H1 (cell line): Measurements from ENCODE around the gene PRKCH. TPM values are rescaled to one million over a fixed set of nuclear protein-coding genes. Genes with fewer than 3 reads are reported as not detected.

Experiments
- CTCF ChIA-PET: fragments of 300-600 bp; sonication (Branson Sonifier 250); formaldehyde crosslinking; loops from one replicate; lab custom pipeline; 2021; ENCODE audit not compliant: partially characterized antibody; lab: Charles Lee
- POLR2A ChIA-PET: fragments of 300-600 bp; sonication (Branson Sonifier 250); formaldehyde crosslinking; loops from one replicate; lab custom pipeline; 2021; ENCODE audit warnings: inconsistent platforms; ENCODE audit not compliant: partially characterized antibody; lab: Charles Lee
- DNase-seq, 2 experiments: peaks; one replicate each; pipeline versions ENCODE4 v3.0.0 to v3.0.0-alpha.2; 2010 to 2022; ENCODE audit warnings: low spot score in 2 of 2, low read depth in 1 of 2, mixed read lengths in 1 of 2
- FAIRE-seq: peaks from 2 replicates; lab custom pipeline; 2011; peaks lifted over from hg19 to GRCh38; lab: Jason Lieb, UNC
- H2AFZ ChIP-seq: 2 replicates; pipeline ENCODE4 v1.8.1; 2012; ENCODE audit warnings: low read length, inconsistent platforms
- H2AK5ac ChIP-seq: 2 replicates; pipeline ENCODE4 v1.6.1; 2013; ENCODE audit warnings: low read depth, low read length
- H2BK120ac ChIP-seq: replicated peaks from 2 replicates; pipeline ENCODE3; 2013; ENCODE audit warnings: low read depth, low read length, inconsistent platforms
- H2BK12ac ChIP-seq: 2 replicates; pipeline ENCODE4 v1.6.1; 2013; ENCODE audit warnings: low read depth, low read length
- H2BK15ac ChIP-seq: 2 replicates; pipeline ENCODE4 v1.6.1; 2013; ENCODE audit warnings: low read length
- H2BK20ac ChIP-seq: 2 replicates; pipeline ENCODE4 v1.6.1; 2013; ENCODE audit warnings: low read length
- H2BK5ac ChIP-seq: 2 replicates; pipeline ENCODE4 v1.6.1; 2013; ENCODE audit warnings: low read depth, low read length
- H3K14ac ChIP-seq: 2 replicates; pipeline ENCODE4 v1.6.1; 2013; ENCODE audit warnings: inconsistent platforms; ENCODE audit not compliant: insufficient read length
- H3K18ac ChIP-seq: 2 replicates; pipeline ENCODE4 v1.6.1; 2013; ENCODE audit warnings: low read length; ENCODE audit errors: extremely low read depth
- H3K23ac ChIP-seq: 2 replicates; pipeline ENCODE4 v1.6.1; 2013; ENCODE audit warnings: inconsistent platforms; ENCODE audit not compliant: insufficient read length
- H3K23me2 ChIP-seq: 2 replicates; pipeline ENCODE4 v1.6.1; 2013; ENCODE audit warnings: low read depth, low read length
- H3K27ac ChIP-seq: 2 replicates; pipeline ENCODE4 v1.6.1; 2011; ENCODE audit warnings: low read depth, low read length, inconsistent platforms
- H3K27me3 ChIP-seq, 4 experiments: replicated peaks in 1 of 4; 1 replicate in 1 of 4; 2 replicates in 3 of 4; pipeline versions ENCODE4 v1.6.1 to v1.8.1; 2011 to 2013; ENCODE audit warnings: low read length in 3 of 4, mild to moderate bottlenecking in 3 of 4, inconsistent platforms in 2 of 4, mixed read lengths in 2 of 4, moderate library complexity in 1 of 4; ENCODE audit not compliant: control insufficient read depth in 3 of 4, insufficient read depth in 3 of 4; ENCODE audit errors: extremely low read depth in 1 of 4
- H3K36me3 ChIP-seq, 4 experiments: 2 replicates each; pipeline versions ENCODE4 v1.6.1 to v1.8.1; 2011 to 2013; ENCODE audit warnings: mild to moderate bottlenecking in 4 of 4, low read length in 3 of 4, moderate library complexity in 2 of 4, control low read depth in 1 of 4, inconsistent platforms in 1 of 4; ENCODE audit not compliant: insufficient read depth in 4 of 4, control insufficient read depth in 2 of 4
- H3K4ac ChIP-seq: replicated peaks from 2 replicates; pipeline ENCODE3; 2013; ENCODE audit warnings: low read length, low read depth, mixed read lengths, inconsistent platforms; ENCODE audit not compliant: insufficient read length
- H3K4me1 ChIP-seq, 4 experiments: replicated peaks in 1 of 4; 1 replicate in 1 of 4; 2 replicates in 3 of 4; pipeline versions ENCODE4 v1.6.1 to v1.8.1; 2011 to 2013; ENCODE audit warnings: low read length in 3 of 4, inconsistent platforms in 2 of 4, mixed read lengths in 1 of 4; ENCODE audit not compliant: insufficient read depth in 4 of 4, control insufficient read depth in 3 of 4
- H3K4me2 ChIP-seq, 2 experiments: 2 replicates each; pipeline versions ENCODE4 v1.6.1 to v1.8.1; 2011 to 2013; ENCODE audit warnings: low read depth in 2 of 2, low read length in 2 of 2, control low read depth in 1 of 2, inconsistent platforms in 1 of 2, mild to moderate bottlenecking in 1 of 2; ENCODE audit not compliant: insufficient read depth in 1 of 2
- H3K4me3 ChIP-seq, 4 experiments: fragments of 200-600, 300-600 bp in 1 of 4; sonication (generic), shearing (Covaris generic), sonication (Bioruptor Twin) in 1 of 4; 2 replicates each; pipeline versions ENCODE4 v1.5.1 to v1.8.1; 2011 to 2016; ENCODE audit warnings: low read length in 4 of 4, low read depth in 3 of 4, control low read depth in 2 of 4, inconsistent platforms in 2 of 4, mild to moderate bottlenecking in 2 of 4, mixed read lengths in 1 of 4, moderate library complexity in 1 of 4; ENCODE audit not compliant: insufficient read depth in 2 of 4; ENCODE audit errors: extremely low read depth in 1 of 4
- H3K56ac ChIP-seq: replicated peaks from 2 replicates; pipeline ENCODE3; 2013; ENCODE audit warnings: low read depth, mild to moderate bottlenecking, mixed read lengths, low read length, inconsistent platforms; ENCODE audit not compliant: insufficient read length
- H3K79me1 ChIP-seq: 2 replicates; pipeline ENCODE4 v1.6.1; 2013; ENCODE audit warnings: low read depth, low read length, control low read depth
- H3K79me2 ChIP-seq, 2 experiments: 2 replicates each; pipeline versions ENCODE4 v1.6.1 to v1.8.1; 2012 to 2013; ENCODE audit warnings: low read length in 2 of 2, mild to moderate bottlenecking in 2 of 2, inconsistent platforms in 1 of 2; ENCODE audit not compliant: insufficient read depth in 2 of 2, control insufficient read depth in 1 of 2
- H3K9ac ChIP-seq, 4 experiments: replicated peaks in 1 of 4; 1 replicate in 1 of 4; 2 replicates in 3 of 4; pipeline versions ENCODE4 v1.6.1 to v1.8.1; 2011 to 2013; ENCODE audit warnings: low read depth in 3 of 4, low read length in 3 of 4, control low read depth in 2 of 4, mild to moderate bottlenecking in 2 of 4, moderate library complexity in 2 of 4, inconsistent platforms in 1 of 4; ENCODE audit errors: extremely low read depth in 1 of 4
- H3K9me3 ChIP-seq, 2 experiments: 2 replicates each; pipeline versions ENCODE4 v1.6.1 to v1.8.1; 2012 to 2013; ENCODE audit warnings: mild to moderate bottlenecking in 2 of 2, moderate library complexity in 2 of 2, control low read depth in 1 of 2, inconsistent platforms in 1 of 2, low read depth in 1 of 2, low read length in 1 of 2, mixed read lengths in 1 of 2; ENCODE audit not compliant: insufficient read depth in 2 of 2
- H4K20me1 ChIP-seq, 2 experiments: replicated peaks in 1 of 2; 2 replicates each; pipeline versions ENCODE3 to v1.8.1; 2011 to 2013; ENCODE audit warnings: inconsistent platforms in 2 of 2, low read length in 2 of 2, mild to moderate bottlenecking in 1 of 2; ENCODE audit not compliant: insufficient read depth in 2 of 2, control insufficient read depth in 1 of 2
- H4K5ac ChIP-seq: 2 replicates; pipeline ENCODE4 v1.6.1; 2013; ENCODE audit warnings: low read length, low read depth, mixed read lengths, inconsistent platforms; ENCODE audit not compliant: insufficient read length
- H4K8ac ChIP-seq: 2 replicates; pipeline ENCODE4 v1.8.0; 2013; ENCODE audit warnings: mild to moderate bottlenecking, moderate library complexity, low read length, inconsistent platforms; ENCODE audit not compliant: insufficient read depth; ENCODE audit errors: extremely low read depth
- H4K91ac ChIP-seq: replicated peaks from 2 replicates; pipeline ENCODE3; 2013; ENCODE audit warnings: low read length, mixed read lengths, inconsistent platforms; ENCODE audit not compliant: insufficient read length
- ASH2L ChIP-seq: fragments of 200-600, 300-600 bp; sonication (generic); IDR thresholded peaks from one replicate; pipeline ENCODE4 v1.7.1; 2017; ENCODE audit warnings: low read length
- BACH1 ChIP-seq: IDR thresholded peaks from 2 replicates; pipeline ENCODE4 v1.6.1; 2012; ENCODE audit warnings: low read length, improper control_type of control experiment
- CREB1 ChIP-seq: IDR thresholded peaks from 2 replicates; pipeline ENCODE4 v1.6.1; 2012; ENCODE audit warnings: inconsistent platforms
- E2F6 ChIP-seq: IDR thresholded peaks from 2 replicates; pipeline ENCODE4 v1.6.1; 2012; ENCODE audit warnings: inconsistent platforms
- FOSL1 ChIP-seq: IDR thresholded peaks from 2 replicates; pipeline ENCODE4 v1.6.1; 2011; ENCODE audit warnings: mild to moderate bottlenecking, low read depth, low read length, moderate library complexity; ENCODE audit not compliant: insufficient read depth
- JUN ChIP-seq: IDR thresholded peaks from 2 replicates; pipeline ENCODE4 v1.6.1; 2011; ENCODE audit warnings: low read depth, mild to moderate bottlenecking, improper control_type of control experiment, low read length
- KDM1A ChIP-seq: fragments of 200-600, 300-600 bp; sonication (generic); IDR thresholded peaks from 2 replicates; pipeline ENCODE4 v1.7.1; 2016; ENCODE audit warnings: mild to moderate bottlenecking, low read length, borderline replicate concordance
- POLR2A ChIP-seq, 2 experiments: IDR thresholded peaks; 1 replicate in 1 of 2; 2 replicates in 1 of 2; pipeline ENCODE4 v1.6.1; 2011; ENCODE audit warnings: low read depth in 2 of 2, low read length in 2 of 2, mild to moderate bottlenecking in 2 of 2; ENCODE audit errors: control extremely low read depth in 1 of 2
- RFX5 ChIP-seq: IDR thresholded peaks from 2 replicates; pipeline ENCODE4 v1.6.1; 2011; ENCODE audit warnings: low read depth, low read length, improper control_type of control experiment, borderline replicate concordance
- SIRT6 ChIP-seq: IDR thresholded peaks from one replicate; pipeline ENCODE4 v1.7.1; 2012; ENCODE audit warnings: low read length, inconsistent platforms
- SP2 ChIP-seq: IDR thresholded peaks from 2 replicates; pipeline ENCODE4 v1.6.1; 2012; ENCODE audit warnings: mild to moderate bottlenecking, low read length, inconsistent platforms
- ZNF274 ChIP-seq: IDR thresholded peaks from 2 replicates; pipeline ENCODE4 v1.7.0; 2012; ENCODE audit warnings: low read length, borderline replicate concordance; ENCODE audit errors: extremely low read depth
- WGBS, 2 experiments: shearing (Covaris generic) in 1 of 2; methylation state at CpG; one replicate each; pipeline versions ENCODE4 v1.1.6 to v1.1.7; 2013 to 2015; ENCODE audit warnings: low lambda C conversion rate in 2 of 2, mixed read lengths in 2 of 2, inconsistent platforms in 1 of 2, low coverage in 1 of 2, missing lambda C conversion rate in 1 of 2; ENCODE audit not compliant: insufficient replicate concordance in 2 of 2, insufficient coverage in 1 of 2, insufficient read length in 1 of 2; ENCODE audit errors: extremely low coverage in 1 of 2, missing lambda C conversion rate in 1 of 2; 5-methylcytosine and 5-hydroxymethylcytosine counted together
- polyA plus RNA-seq, 7 experiments: library from polyadenylated mRNA; depleted of rRNA in 3 of 7; stranded (reverse) in 5 of 7; unstranded in 2 of 7; fragments of >200 nt in 5 of 7; fragments of 200-250 nt in 2 of 7; gene quantifications; 1 replicate in 5 of 7; 2 replicates in 1 of 7; 4 replicates in 1 of 7; pipeline versions ENCODE4 v1.2.1 to v1.2.3, GENCODE V29; 2011 to 2013; ENCODE audit warnings: missing spikeins in 2 of 7, mixed read lengths in 2 of 7
- total RNA-seq: library from RNA; stranded (reverse); fragmentation: NEBNext Ultra II Directional; extraction: Animal tissue kit (Norgen Biotek cat#: 25700); gene quantifications from 2 replicates; pipeline ENCODE4 v1.2.1, GENCODE V29; 2021

Gene PRKCH
- total and polyA plus RNA-seq, 2 of the 8 experiments (the other 6 are each of a cell fraction or from before 2014, with no cell fraction given) = 6.4 to 7.0 TPM

- H4K91ac ChIP-seq = no peak overlapping the region
- no peak overlapping the region for H3K14ac ChIP-seq
- H2BK15ac ChIP-seq = peak overlapping the region; percentile 93; the same call in 1 of the 2 replicates
- H2BK5ac ChIP-seq = no peak overlapping the region
- POLR2A ChIA-PET = interaction anchor here (1.1 to 1.2 kb wide), 2 partner anchors 22 to 26 kb away, joined by 3 to 4 read pairs; no protein-coding TSS in a partner anchor
- CTCF ChIA-PET = interaction anchor here (0.6 to 2.1 kb wide), 6 partner anchors 8 to 516 kb away, joined by 3 to 4 read pairs (median 3); no protein-coding TSS in a partner anchor
- peaks cover 0 to 4% of the 10 kb centered on the region in 2 experiments; a peak in 1 of 4 replicates for H3K9me3 ChIP-seq
- H2BK12ac ChIP-seq = peak overlapping the region; percentile 80; the same call in 1 of the 2 replicates
- H4K5ac ChIP-seq = no peak overlapping the region
- H3K18ac ChIP-seq = peak overlapping the region; percentile 93
- H2AK5ac ChIP-seq = peak overlapping the region; percentile 57; the same call in 1 of the 2 replicates
- peaks cover 0 to 12% (median 8%) of the 10 kb centered on the region in 4 experiments; a peak in 6 of 7 replicates for H3K4me1 ChIP-seq
- H4K20me1 ChIP-seq = no peaks in the 10 kb centered on the region
- peak overlapping the region in 1 of 4 experiments; percentile 1; a peak in 1 of 7 replicates for H3K9ac ChIP-seq
- FAIRE-seq (no peak), DNase-seq (peak in 1 of 2 experiments; percentile 63)
- H3K79me2 ChIP-seq = no peaks in the 10 kb centered on the region
- H3K4me2 ChIP-seq = peak overlapping the region; percentile 92 to 99
- H2AFZ ChIP-seq = peak overlapping the region; percentile 22; the same call in 1 of the 2 replicates
- peak overlapping the region; percentile 34 for H3K56ac ChIP-seq
- 7% methylated on average over 52 of the region's 63 CpGs; no CpG with 5 or more reads in 1 of the 2 experiments for WGBS, 2 experiments
- H3K4me3 ChIP-seq = peak overlapping the region; percentile 53 to 77 (median 64)
- H3K27me3 ChIP-seq = peaks cover 9 to 29% (median 23%) of the 10 kb centered on the region in 4 experiments
- no peak overlapping the region for H3K27ac ChIP-seq
- no peaks in the 10 kb centered on the region for H3K79me1 ChIP-seq
- no peak overlapping the region for H3K23ac ChIP-seq
- H3K4ac ChIP-seq = no peak overlapping the region
- H2BK20ac ChIP-seq = no peak overlapping the region
- no peak overlapping the region for H2BK120ac ChIP-seq
- peaks cover 15% of the 10 kb centered on the region; the same call in 1 of the 2 replicates for H3K23me2 ChIP-seq
- H4K8ac ChIP-seq = no peak overlapping the region; the same call in none of the 2 replicates
- H3K36me3 ChIP-seq = no peaks in the 10 kb centered on the region
- no peak for TF ChIP-seq SIRT6
- no peak for TF ChIP-seq KDM1A
- TF ChIP-seq JUN = no peak
- TF ChIP-seq RFX5 = no peak
- TF ChIP-seq ZNF274 = no peak
- 0 out of 2 replicates have a peak, but pooled peaks have one; percentile 28 for TF ChIP-seq CREB1
- TF ChIP-seq SP2 = no peak
- peak; percentile 61; the same call in 1 of the 2 replicates for TF ChIP-seq E2F6
- no peak for TF ChIP-seq ASH2L
- TF ChIP-seq FOSL1 = no peak
- no peak for TF ChIP-seq POLR2A (IDR thresholded peaks at IDR 0.05; ENCODE audit: control extremely low read depth in 1 of 2, low read depth in 2 of 2, low read length in 2 of 2)
- TF ChIP-seq BACH1 = no peak
Observed at GRCh38 chr14:61322011-61322798, 826 bp downstream of the PRKCH start.
